HG02678 (cell line): ENCODE results near the gene OSBP2.

Experiments used
- ATAC-seq: cut with Tn5 transposase; IDR thresholded peaks from one replicate; pipeline ENCODE4 v1.9.1; 2021; ENCODE audit warnings: mild to moderate bottlenecking, moderate library complexity; ENCODE audit not compliant: unreplicated experiment

Gene OSBP2, protein sequence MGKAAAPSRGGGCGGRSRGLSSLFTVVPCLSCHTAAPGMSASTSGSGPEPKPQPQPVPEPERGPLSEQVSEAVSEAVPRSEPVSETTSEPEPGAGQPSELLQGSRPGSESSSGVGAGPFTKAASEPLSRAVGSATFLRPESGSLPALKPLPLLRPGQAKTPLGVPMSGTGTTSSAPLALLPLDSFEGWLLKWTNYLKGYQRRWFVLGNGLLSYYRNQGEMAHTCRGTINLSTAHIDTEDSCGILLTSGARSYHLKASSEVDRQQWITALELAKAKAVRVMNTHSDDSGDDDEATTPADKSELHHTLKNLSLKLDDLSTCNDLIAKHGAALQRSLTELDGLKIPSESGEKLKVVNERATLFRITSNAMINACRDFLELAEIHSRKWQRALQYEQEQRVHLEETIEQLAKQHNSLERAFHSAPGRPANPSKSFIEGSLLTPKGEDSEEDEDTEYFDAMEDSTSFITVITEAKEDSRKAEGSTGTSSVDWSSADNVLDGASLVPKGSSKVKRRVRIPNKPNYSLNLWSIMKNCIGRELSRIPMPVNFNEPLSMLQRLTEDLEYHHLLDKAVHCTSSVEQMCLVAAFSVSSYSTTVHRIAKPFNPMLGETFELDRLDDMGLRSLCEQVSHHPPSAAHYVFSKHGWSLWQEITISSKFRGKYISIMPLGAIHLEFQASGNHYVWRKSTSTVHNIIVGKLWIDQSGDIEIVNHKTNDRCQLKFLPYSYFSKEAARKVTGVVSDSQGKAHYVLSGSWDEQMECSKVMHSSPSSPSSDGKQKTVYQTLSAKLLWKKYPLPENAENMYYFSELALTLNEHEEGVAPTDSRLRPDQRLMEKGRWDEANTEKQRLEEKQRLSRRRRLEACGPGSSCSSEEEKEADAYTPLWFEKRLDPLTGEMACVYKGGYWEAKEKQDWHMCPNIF

GRCh38 chr22:30694640-30695350 is at the start of gene OSBP2:
OSBP2 (plus strand) TSS chr22:30694874; CDS start chr22:30694910, 36 bp downstream.
- ATAC-seq, result peak; percentile 49

DNA sequence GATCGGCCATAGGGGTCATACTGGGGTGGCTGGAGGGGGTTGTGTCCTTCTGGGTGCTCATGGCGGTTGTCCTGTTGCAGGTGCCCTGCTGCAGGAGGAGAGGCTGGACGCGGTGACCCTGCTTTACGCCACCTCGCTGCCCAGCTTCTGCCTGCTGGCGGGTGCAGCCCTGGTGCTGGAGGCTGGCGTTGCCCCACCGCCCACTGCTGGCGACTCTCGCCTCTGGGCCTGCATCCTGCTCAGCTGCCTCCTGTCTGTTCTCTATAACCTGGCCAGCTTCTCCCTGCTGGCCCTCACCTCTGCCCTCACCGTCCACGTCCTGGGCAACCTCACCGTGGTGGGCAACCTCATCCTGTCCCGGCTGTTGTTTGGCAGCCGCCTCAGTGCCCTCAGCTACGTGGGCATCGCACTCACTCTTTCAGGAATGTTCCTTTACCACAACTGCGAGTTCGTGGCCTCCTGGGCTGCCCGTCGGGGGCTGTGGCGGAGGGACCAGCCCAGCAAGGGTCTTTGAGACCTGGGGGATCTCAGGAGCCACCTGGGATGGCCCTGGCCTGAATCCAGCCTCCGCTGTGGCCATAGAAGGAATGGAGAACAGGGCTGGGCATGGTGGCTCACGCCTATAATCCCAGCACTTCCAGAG is 48.0 kb upstream of the OSBP2 start:
- no peak for ATAC-seq

DNA sequence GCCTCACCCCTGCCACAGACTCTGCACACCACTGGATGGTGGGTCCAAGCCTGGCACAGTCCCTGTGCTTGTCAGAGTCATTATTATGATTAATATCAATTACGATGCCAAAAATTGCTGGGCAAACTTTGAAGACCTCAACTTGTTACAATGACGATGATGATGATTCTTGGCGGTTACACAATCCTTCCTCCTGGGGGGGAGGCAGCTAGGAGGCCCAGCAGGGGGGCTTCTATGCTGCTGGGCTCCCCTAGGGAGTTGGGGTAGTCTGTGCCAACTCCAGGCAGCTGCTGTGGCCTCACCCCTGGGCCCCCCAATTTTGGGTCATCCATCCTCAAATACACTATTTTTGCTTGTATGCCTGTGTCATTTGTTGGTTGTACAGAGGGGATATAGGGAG is 47.1 kb upstream of the OSBP2 start:
- no peak for ATAC-seq

- no peak for ATAC-seq
Observed at GRCh38 chr22:30648825-30649224, 45.8 kb upstream of the OSBP2 start.

GRCh38 chr22:30649430-30650007 is 45.2 kb upstream of the OSBP2 start:
- ATAC-seq, result no peak

DNA sequence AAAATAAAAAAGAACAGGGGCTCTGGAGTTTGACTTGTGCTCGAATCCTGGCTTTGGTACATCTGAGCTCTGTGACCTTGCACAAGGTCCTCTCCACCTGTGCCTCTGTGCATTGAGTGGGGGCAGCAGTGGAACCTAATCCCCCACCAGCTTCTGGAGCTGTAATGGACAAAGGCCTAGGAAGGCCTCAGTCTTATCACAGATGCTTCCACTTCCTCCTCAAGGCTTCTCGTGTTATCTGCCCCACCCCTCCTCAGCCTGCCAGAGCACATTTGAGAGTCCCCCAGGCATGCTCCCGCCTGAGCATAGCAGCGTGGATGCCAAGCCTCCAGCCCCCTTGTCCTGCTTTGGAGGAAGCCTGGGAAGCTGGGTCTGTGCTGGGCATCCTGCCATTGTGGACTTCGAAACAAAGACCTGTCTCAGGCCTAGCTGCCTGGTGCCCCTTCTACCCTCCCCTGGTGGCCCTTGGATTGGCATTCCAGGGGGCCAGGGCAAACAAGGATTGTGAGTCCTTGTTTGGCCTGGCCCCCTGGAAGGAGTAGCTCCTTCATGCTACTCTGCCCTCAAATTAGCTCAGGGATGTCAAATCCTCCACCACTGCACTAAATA is 44.1 kb upstream of the OSBP2 start:
- ATAC-seq, result no peak

DNA sequence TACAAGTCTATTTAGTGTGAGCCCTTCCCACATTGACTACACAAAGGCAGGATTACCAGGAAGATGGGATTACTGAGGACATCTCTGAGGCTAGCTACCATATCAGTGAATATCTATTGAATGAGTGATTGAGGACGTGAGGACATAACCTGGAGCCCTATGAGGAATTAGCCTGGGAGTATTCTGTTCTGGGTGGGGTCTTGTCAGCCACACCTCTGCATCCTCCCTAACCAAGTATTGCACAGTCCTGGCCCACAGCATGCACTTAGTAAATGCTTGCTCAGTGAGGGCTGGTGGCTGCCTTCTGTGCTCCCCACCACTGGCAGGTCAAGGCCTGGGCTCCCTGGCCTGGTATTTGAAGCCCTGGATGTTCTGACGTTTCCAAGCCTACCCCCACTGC is 41.8 kb upstream of the OSBP2 start:
- no peak for ATAC-seq

DNA sequence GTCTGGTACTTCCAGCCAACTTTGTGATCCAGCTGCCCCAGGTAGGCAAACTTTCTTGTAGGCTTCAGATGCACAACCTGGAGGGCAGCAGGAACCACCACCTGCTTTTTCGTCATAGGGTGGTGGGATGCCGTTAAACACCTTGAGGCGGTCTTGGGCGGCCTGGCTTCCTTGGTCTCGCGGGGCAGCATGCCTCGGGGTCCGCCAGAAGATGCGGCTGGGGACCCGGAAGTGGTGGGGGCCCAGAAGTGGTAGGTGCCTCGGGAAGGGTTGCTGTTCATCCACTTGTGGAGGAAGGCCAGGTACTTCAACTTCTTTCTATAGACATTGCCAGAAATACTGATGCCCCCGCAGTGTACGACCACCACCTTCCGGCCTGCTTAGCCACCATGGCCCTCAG is 40.3 kb upstream of the OSBP2 start:
- ATAC-seq, result no peak

DNA sequence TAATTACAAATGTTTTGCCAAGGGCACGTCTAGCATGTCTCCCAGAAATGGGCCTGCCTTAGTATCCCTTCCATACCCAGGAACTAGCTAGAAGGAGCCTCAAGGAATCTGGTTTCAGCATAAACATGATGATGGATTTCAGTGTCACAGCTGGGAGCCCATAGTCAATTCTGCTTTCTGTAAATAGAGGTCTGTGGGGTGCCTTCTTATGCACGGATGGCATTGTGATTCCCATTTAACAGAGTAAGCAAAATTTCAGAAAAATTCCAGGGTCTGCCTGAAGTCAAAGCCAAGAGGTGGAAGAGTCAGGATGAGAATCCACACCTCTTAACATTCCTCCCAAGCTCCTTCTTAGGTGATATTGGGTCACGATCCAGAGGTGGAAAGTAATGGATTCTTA is 39.1 kb upstream of the OSBP2 start:
- ATAC-seq, result no peak

DNA sequence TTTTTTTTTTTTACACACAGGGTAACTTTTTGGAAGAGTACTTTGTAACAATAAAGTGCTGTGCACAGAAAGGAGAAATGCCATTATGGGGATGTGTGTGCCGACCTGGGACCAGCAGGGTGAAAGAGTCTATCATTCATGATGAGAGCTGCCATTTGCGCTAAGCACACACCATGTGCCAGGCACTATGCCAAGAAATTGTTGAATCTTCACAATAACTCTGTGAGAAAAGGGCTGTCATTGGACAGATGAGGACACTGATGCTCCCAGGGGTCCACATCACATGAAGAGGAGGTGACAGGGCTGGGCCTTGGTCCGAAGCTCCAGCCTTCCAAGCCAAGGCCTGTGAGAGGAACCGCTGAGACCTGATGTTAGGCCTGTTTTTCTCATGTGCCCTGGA is 32.6 kb upstream of the OSBP2 start:
- no peak for ATAC-seq

DNA sequence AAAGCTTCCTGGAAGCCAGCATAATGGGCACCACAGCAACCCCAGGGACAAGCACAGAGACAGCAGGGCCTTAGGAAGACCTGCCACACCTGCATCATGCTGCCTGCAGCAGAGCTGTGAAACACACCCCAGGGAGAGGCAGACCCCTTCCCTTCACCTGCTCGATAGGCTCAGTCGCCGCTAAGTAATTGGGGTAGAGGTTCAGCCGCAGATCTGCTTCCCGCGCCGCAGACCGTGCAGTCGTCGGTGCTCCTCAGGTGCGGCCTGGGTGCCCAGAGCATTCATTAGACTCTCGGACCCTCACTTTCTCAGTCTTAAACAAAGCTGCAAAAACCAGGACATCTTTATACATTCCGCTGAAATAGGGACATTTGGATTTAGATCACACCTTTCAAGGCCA is 29.9 kb upstream of the OSBP2 start:
- ATAC-seq, result no peak

GRCh38 chr22:30665266-30665665 is 29.4 kb upstream of the OSBP2 start:
- ATAC-seq, result no peak

- no peak for ATAC-seq
Observed at GRCh38 chr22:30665786-30666185, 28.9 kb upstream of the OSBP2 start.

GRCh38 chr22:30667107-30667493 is 27.6 kb upstream of the OSBP2 start:
- no peak for ATAC-seq

GRCh38 chr22:30667494-30668385 is 26.9 kb upstream of the OSBP2 start, which contains the start of gene DUSP18:
DUSP18 (minus strand) TSS chr22:30667875; CDS start chr22:30664003, 3,872 bp downstream.
- peak; percentile 91 for ATAC-seq

GRCh38 chr22:30668386-30668710 is 26.3 kb upstream of the OSBP2 start:
- no peak for ATAC-seq

- no peak for ATAC-seq
Observed at GRCh38 chr22:30671071-30671470, 23.6 kb upstream of the OSBP2 start.

DNA sequence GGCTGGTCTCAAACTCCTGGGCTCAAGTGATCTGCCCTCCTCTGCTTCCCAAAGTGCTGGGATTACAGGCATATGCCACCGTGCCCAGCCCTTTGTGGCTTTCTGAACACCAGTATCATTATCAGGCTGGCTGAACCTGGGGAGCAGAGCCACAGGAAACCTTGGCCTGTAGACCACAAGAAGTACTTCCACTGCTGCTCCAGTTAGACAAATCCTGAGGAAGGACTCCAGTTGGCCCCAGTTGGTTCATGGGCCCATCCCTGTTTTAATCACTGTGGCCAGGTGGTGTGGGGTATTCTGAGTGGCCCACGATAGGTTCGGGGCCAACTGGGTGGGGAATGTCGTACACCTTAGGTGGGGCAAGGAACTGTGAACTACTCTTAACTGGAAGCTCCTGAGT is 21.5 kb upstream of the OSBP2 start:
- ATAC-seq, result no peak

- ATAC-seq, result no peak
Observed at GRCh38 chr22:30674482-30674881, 20.2 kb upstream of the OSBP2 start.
